GM21723 (cell line): ENCODE data around the gene CHPT1.
"Not testable (repeated sequence)": the region's sequence is repeated elsewhere in the genome, so short reads cannot be mapped to it uniquely, and the experiment has no call there.

Experiments used
- ATAC-seq: cut with Tn5 transposase; IDR thresholded peaks from one replicate; pipeline ENCODE4 v1.9.1; 2021; ENCODE audit warnings: mild to moderate bottlenecking, moderate library complexity; ENCODE audit not compliant: unreplicated experiment

The CHPT1 gene

GRCh38 chr12:101719566-101719965 is 22.1 kb downstream of the CHPT1 start:
- ATAC-seq: no peak

- no peak for ATAC-seq
Measured at GRCh38 chr12:101720118-101720517, 22.7 kb downstream of the CHPT1 start.

GRCh38 chr12:101722392-101722791 is 25.0 kb downstream of the CHPT1 start:
- ATAC-seq: no peak

- ATAC-seq: no peak
Measured at GRCh38 chr12:101727098-101727497, 29.7 kb downstream of the CHPT1 start.

- ATAC-seq: no peak
Measured at GRCh38 chr12:101729842-101730241, 32.4 kb downstream of the CHPT1 start.

GRCh38 chr12:101732318-101732717 is 34.9 kb downstream of the CHPT1 start:
- ATAC-seq: no peak

- no peak for ATAC-seq
Measured at GRCh38 chr12:101733166-101733565, 35.7 kb downstream of the CHPT1 start.

GRCh38 chr12:101734482-101734881 is 37.0 kb downstream of the CHPT1 start:
- not testable (repeated sequence) for ATAC-seq

GRCh38 chr12:101737476-101737875 is 40.0 kb downstream of the CHPT1 start:
- ATAC-seq: no peak

- no peak for ATAC-seq
Measured at GRCh38 chr12:101738920-101739665, 41.7 kb downstream of the CHPT1 start, which contains the start of gene SYCP3. TSS of gene SYCP3 (minus strand) at chr12:101739462. CDS start at chr12:101737935, 1,527 bp downstream.

- no peak for ATAC-seq
Measured at GRCh38 chr12:101740566-101740965, 43.1 kb downstream of the CHPT1 start.

GRCh38 chr12:101740980-101741379 is 43.5 kb downstream of the CHPT1 start:
- ATAC-seq: no peak

GRCh38 chr12:101743242-101743641 is 45.8 kb downstream of the CHPT1 start:
- no peak for ATAC-seq

- peak; percentile 98 for ATAC-seq
Measured at GRCh38 chr12:101743724-101744472, 46.5 kb downstream of the CHPT1 start.

GRCh38 chr12:101745481-101745880 is 48.0 kb downstream of the CHPT1 start:
- no peak for ATAC-seq

GRCh38 chr12:101746196-101746595 is 48.8 kb downstream of the CHPT1 start:
- ATAC-seq: no peak

- no peak for ATAC-seq
Measured at GRCh38 chr12:101746661-101747060, 49.2 kb downstream of the CHPT1 start.

- ATAC-seq: no peak
Measured at GRCh38 chr12:101747697-101748096, 50.3 kb downstream of the CHPT1 start.

GRCh38 chr12:101748907-101749306 is 51.5 kb downstream of the CHPT1 start:
- ATAC-seq: no peak

- ATAC-seq: no peak
Measured at GRCh38 chr12:101749657-101750056, 52.2 kb downstream of the CHPT1 start.

- no peak for ATAC-seq
Measured at GRCh38 chr12:101750152-101750551, 52.7 kb downstream of the CHPT1 start.

GRCh38 chr12:101759396-101760047 is 62.1 kb downstream of the CHPT1 start:
- ATAC-seq: no peak
